Brain microvascular endothelial cell (primary cell): Measurements from ENCODE around the gene HSD17B14.
"Not testable (repeated sequence)": the region's sequence is repeated elsewhere in the genome, so short reads cannot be mapped to it uniquely, and the experiment has no call there.

Experiments used
- DNase-seq: peaks from one replicate; pipeline ENCODE4 v3.0.0-alpha.2; 2020
- H3K27ac ChIP-seq: fragments of 250-450 bp; sonication (Bioruptor Pico); 2 replicates; pipeline ENCODE4 v1.5.1; 2020; ENCODE audit warnings: mild to moderate bottlenecking, moderate library complexity
- H3K27me3 ChIP-seq: fragments of 250-450 bp; sonication (Bioruptor Pico); replicated peaks from 2 replicates; pipeline ENCODE4 v1.5.1; 2020; ENCODE audit warnings: mild to moderate bottlenecking
- H3K36me3 ChIP-seq: fragments of 250-450 bp; sonication (Bioruptor Pico); replicated peaks from 2 replicates; pipeline ENCODE4 v1.5.1; 2020; ENCODE audit warnings: mild to moderate bottlenecking
- H3K4me3 ChIP-seq: 2 replicates; pipeline ENCODE4 v1.5.1; 2011; ENCODE audit warnings: low read depth, mild to moderate bottlenecking, control low read depth, low read length, moderate library complexity
- in situ Hi-C: cut with HindIII; loops from 2 replicates; pipeline ENCODE4 v1.10.0; 2017; ENCODE audit warnings: low sequenced_read_pairs, low pct_ligation_motif_present
- TF ChIP-seq, protein P1 (sequence below): IDR thresholded peaks from 2 replicates; pipeline ENCODE4 v1.5.1; 2011; ENCODE audit warnings: low read depth, mild to moderate bottlenecking, moderate library complexity, low read length, control low read depth, inconsistent platforms; ENCODE audit errors: missing control alignments

Gene HSD17B14

DNA sequence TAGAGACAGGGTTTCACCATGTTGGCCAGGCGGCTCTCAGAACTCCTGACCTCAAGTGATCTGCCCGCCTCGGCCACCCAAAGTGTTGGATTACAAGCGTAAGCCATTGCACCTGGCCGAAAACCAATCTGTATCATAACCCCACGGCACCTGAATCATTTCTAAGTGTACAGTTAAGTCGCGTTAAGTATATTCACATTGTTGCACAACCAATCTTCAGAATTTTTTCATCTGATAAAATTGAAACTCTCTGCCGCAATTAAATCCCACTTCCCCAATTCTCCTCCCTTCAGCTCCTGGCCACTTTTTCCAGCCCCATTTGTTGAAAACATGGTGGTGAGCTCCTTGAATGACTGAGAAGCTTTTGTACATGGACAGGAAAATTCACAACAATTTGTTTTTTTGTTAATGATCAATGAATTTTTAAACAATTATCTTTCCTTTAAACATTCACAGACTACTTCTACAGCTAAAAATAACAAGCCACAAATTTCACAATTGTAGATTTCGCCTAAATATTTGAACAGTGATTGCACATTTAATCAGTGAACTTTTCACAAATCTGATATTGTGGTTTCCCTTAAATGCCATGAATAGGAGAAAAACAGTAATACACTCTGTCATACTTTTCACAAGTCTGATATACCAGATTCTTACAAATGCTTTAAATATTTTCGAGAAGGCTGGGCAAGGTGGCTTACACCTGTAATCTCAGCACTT lies 67.1 kb downstream of the HSD17B14 start:
- H3K27me3 ChIP-seq: no peaks in the 10 kb centered on the region
- no peak overlapping the region for H3K4me3 ChIP-seq
- H3K27ac ChIP-seq: no peak overlapping the region
- DNase-seq: no peak
- TF ChIP-seq, protein P1, sequence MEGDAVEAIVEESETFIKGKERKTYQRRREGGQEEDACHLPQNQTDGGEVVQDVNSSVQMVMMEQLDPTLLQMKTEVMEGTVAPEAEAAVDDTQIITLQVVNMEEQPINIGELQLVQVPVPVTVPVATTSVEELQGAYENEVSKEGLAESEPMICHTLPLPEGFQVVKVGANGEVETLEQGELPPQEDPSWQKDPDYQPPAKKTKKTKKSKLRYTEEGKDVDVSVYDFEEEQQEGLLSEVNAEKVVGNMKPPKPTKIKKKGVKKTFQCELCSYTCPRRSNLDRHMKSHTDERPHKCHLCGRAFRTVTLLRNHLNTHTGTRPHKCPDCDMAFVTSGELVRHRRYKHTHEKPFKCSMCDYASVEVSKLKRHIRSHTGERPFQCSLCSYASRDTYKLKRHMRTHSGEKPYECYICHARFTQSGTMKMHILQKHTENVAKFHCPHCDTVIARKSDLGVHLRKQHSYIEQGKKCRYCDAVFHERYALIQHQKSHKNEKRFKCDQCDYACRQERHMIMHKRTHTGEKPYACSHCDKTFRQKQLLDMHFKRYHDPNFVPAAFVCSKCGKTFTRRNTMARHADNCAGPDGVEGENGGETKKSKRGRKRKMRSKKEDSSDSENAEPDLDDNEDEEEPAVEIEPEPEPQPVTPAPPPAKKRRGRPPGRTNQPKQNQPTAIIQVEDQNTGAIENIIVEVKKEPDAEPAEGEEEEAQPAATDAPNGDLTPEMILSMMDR: no peak
- H3K36me3 ChIP-seq: no peaks in the 10 kb centered on the region
- in situ Hi-C loops: no loop called here

DNA sequence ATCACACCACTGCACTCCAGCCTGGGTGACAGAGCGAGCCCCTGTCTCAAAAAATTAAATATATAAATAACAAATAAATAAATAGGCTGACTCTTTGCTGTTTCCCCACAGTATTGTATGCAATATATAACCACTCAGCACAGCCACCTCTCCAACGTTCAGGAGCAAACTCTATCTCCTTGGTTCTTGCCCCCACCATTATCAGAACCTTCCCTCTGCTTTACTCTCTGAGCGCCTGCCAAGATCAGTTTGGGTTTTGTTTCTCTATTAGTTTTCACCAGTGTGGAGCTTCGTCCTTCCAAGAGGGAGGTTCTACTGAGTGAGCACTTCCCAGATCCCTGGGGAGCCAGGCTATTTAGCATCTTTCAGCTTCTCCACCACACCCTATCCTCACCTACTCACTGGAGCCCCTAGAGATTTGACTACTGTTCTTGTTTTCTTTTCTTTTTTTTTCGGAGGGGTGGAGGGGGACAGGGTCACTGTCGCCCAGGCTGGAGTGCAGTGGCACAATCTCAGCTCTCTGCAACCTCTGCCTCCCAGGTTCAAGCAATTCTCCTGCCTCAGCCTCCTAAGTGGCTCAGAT lies 68.0 kb downstream of the HSD17B14 start:
- H3K27ac ChIP-seq, H3K36me3 ChIP-seq, H3K4me3 ChIP-seq, H3K27me3 ChIP-seq, in situ Hi-C loops, DNase-seq: not testable (repeated sequence)

DNA sequence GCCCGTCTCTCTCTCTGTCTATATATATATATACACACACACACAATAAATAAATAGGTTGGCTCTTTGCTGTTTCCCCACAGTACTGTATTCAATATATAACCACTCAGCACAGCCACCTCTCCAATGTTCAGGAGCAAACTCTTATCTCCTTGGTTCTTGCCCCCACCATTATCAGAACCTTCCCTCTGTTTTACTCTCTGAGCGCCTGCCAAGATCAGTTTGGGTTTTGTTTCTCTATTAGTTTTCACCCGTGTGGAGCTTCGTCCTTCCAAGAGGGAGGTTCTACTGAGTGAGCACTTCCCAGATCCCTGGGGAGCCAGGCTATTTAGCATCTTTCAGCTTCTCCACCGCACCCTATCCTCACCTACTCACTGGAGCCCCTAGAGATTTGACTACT lies 70.5 kb downstream of the HSD17B14 start:
- H3K27me3 ChIP-seq, H3K36me3 ChIP-seq, H3K4me3 ChIP-seq, in situ Hi-C loops, H3K27ac ChIP-seq, DNase-seq: not testable (repeated sequence)
